HG03469 (cell line): ENCODE measurements around the gene CPA2.
"Not testable (repeated sequence)": the region's sequence is repeated elsewhere in the genome, so short reads cannot be mapped to it uniquely, and the experiment has no call there.

Experiments used
- ATAC-seq: cut with Tn5 transposase; IDR thresholded peaks from one replicate; pipeline ENCODE4 v1.9.1; 2021; ENCODE audit warnings: mild to moderate bottlenecking, moderate library complexity, moderate number of reproducible peaks; ENCODE audit not compliant: unreplicated experiment

CPA2 gene

DNA sequence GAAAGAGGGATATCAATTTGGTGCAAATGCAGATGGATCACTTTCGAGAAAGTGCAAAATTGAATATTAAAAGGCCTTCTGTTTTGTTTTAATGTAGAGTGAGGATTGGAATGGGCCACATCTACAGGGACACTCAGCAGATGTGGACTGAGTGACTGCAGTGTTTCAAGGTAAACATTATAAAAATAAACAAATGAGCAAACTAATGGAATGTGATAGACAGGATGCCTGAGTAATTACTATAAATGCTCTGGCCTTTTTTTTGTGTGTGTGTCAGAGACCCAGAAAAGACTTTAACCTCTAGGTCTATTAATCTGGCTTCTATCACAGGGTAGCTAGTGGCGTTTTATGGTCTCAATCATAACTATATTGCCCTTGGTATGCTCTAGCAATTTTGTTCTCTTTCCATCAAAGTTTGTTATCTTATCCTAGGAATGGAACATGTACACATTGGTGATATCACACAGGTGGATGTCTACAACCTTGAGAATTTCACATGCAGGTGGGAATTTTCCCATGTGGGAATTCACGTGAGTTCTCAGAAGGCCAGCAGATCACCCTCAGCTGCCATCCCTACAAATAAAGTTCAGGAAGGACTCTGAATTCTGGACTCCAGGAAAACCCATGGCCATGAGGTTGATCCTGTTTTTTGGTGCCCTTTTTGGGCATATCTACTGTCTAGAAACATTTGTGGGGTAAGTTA is at the start of gene CPA2:
Gene CPA2, plus strand, starts transcription at position 606 of the 703 bp plus-strand sequence. Its CDS starts 19 bp downstream, at position 625.
- no peak for ATAC-seq

DNA sequence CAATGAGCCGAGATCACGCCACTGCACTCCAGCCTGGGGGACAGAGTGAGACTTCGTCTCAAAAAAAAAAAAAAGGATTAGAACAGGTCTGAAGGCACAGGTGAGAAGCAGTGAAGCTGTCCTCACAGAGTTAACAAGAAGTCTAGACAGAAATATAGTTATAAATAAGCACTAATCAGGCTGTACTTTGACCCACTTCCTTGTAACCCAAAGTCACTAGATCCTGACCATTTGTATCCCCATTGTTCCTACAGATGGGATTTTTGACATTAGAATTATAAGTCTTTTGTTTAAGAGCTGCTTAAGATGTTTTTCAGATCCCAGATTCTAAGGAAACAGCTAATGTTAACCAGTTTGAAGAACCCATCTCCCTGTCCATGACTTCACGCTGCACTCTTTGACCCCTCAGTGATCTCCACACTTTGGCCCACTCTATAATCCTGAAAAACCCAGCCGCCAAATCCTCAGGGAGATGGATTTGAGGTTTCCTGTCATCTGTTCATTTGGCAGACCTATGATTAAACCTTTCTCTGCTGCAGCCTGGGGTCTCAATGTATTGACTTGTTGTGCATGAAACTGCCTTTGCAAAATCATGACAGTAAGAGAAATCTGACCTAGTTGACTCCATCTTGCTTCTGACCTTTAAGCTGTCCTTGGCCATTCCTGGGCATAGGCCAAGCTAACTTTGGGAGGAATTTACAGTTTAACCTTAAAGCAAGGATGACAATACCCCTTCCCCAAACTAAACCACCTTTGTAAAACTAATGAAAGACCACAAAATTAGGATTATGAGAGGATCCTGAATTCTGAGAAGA is 47.6 kb upstream of the CPA2 start:
- no peak for ATAC-seq

DNA sequence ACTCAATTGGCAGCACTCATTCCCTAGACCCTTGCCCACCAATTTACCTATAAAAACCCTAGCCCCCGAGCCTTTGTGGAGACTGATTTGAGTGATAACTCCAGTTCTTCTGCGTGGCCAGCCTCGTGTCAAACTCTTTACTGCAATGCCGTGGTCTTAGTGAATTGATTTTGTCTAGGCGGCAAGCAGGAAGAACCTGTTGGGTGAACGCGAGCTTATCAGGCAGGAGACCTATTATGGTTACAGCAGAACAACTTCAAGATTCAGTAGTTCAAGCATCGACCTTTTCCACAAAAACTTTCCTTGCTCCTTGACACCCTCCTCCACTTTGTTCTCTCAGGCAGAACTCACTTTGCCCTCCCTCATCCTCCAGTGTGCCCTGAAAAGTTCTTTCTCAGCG is 46.8 kb upstream of the CPA2 start:
- ATAC-seq: no peak

DNA sequence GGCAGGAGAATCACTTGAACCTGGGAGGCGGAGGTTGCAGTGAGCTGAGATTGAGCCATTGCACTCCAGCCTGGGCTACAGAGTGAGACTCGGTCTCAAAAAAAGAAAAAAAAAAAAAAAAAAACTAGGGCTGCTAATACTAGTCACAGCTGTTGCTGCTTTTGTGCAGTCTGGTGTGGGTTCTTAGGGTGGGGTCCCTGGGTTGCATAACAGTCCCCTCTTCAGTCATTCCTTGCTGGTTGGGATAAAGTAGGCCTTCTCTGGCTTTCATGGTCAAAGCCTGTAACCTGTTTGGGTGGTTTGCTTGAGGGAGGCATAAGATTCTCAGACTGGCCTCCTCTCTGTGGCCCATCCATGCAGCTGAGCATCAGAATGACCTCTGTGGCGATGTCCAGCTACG is 44.9 kb upstream of the CPA2 start:
- ATAC-seq: no peak

DNA sequence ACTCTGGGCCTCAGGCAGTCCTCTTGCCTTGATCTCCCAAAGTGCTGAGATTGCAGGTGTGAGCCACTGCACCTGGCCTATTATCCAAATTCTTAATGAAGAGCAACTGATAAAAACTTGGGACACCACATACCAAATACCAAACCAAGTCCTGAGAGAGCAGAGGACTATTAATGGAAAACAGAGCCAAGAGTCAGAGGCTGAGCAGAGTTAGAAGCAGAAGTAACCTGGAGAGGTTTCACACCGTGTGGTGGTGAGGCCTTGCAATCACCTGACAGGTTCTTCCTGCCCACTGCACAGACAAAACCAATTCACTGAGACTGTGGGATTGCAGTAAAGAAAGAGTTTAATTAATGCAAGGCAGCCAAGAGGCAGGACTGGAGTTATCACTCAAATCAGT is 43.0 kb upstream of the CPA2 start:
- ATAC-seq: no peak

DNA sequence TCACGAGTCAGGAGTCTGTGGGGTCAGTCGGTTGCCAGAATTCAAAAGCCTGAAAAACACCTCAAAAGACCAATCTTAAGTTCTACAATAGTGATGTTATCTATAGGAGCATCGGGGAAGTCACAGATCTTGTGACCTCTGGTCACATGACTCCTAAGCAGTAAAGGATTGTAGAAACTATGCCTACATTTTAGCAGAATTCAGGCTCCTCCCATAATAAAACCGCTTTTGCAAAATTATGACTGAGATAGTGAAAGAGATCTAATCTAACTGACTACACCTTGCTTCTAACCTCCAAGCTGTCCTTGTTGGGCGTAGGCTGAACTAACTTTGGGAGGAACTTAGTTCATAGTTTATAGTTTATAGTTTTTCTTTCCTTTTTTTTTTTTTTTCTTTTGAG is 42.5 kb upstream of the CPA2 start:
- no peak for ATAC-seq

DNA sequence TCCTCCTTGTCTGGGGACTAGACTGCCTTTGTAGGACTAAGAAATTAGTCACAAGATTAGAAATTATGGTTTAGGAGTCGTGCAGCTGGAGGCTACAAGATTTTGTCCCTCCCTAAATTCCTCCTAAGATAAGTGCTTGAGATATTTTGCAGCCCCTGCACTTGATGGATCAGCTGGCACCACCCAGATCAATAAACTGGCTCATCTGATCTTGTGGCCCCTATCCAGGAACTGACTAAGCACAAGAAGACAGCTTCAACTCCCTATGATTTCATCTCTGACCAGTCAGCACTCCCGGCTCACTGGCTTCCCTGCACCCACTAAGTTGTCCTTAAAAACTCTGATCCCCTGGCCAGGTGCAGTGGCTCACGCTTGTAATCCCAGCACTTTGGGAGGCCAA is 41.7 kb upstream of the CPA2 start:
- not testable (repeated sequence) for ATAC-seq

DNA sequence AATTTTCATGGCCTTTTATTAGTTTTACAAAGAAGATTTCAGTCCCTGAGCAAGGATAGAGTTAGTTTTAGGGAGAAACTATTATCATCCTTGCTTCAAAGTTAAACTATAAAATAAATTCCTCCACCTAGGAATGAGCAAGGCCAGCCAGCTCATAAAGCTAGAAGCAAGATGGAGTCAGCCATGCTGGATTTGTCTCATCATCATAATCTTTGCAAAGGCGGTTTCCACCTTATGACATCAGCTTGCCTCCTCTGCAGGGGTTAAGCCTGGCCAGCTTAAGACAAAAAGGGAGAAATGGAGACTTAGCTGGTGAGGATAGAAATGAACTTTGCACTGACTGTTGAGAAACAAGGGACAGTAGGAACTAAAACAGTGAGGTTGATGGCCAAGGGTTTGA is 40.3 kb upstream of the CPA2 start:
- ATAC-seq: no peak

DNA sequence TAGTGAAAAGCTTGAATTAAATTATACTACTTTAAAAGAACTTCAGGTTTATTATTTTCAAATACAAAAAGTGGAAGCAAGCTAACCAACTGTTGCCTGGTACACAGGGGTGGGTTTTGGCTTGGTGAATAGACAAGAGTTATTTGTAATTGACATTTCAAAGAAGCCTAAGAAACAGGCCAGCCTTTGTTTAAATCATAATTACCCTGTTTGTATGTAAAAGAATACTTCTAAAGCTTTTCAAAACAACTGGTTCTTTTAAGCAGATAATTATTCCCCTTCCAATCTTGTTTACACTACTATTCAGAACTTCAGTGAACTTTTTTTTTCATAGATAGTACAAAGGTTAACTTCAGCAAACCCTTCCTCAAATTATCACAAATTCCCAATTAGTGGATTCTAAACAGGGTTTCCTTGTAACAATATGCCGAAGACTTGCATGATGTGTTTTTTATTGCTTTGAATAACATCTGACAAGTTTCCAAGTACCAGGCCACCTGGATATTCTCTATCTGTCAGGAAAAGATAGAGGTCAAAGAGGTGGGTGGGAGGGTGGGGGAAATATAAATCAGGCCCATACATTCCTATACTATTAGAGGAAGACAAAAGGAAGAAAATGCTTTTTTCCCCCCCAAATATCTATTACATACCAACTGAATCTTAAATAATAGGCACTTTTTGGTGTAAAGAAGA is 38.6 kb upstream of the CPA2 start:
- ATAC-seq: no peak

DNA sequence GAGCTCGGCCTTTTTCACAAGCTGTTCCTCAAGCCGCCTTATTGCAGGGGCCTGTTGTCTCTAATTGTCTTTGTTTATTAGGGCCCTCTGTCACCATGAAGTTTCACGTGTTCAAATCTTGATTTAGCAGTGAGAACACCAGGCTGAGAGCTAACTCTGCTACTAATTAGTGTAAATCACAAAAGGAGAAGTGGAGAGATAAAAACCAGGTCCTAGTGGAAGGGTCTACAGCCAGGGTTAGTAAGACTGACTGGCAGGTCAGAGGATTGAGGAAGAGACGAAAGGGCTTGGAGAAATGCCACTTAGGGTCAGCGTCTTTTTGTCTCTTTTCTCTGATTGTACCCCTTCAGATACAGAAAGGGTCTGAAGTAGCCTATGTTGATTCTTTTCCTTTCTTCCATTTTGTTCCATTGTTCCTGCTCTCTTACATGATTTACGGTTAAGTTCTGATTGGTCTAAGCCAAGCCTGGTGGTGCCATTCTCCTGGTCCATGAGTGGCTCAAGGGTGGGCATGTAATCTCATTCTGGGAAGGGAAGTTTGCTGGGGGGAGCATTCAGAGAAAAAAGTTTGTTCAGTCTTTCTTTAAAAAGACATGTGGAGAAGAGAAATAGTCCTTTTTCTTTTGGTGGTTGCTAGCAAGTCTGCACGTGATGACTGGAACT is 37.7 kb upstream of the CPA2 start:
- ATAC-seq: no peak

DNA sequence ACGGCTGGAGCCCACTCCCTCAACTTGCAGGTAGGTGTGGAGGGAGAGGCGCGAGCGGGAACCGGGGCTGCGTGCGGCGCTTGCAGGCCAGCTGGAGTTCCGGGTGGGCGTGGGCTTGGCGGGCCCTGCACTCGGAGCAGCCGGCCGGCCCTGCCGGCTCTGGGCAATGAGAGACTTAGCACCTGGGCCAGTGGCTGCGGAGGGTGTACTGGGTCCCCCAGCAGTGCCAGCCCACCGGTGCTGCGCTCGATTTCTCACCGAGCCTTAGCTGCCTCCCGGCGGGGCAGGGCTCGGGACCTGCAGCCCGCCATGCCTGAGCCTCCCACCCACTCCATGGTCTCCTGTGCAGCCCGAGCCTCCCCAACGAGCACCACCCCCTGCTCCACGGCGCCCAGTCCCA is 36.7 kb upstream of the CPA2 start:
- ATAC-seq: not testable (repeated sequence)

DNA sequence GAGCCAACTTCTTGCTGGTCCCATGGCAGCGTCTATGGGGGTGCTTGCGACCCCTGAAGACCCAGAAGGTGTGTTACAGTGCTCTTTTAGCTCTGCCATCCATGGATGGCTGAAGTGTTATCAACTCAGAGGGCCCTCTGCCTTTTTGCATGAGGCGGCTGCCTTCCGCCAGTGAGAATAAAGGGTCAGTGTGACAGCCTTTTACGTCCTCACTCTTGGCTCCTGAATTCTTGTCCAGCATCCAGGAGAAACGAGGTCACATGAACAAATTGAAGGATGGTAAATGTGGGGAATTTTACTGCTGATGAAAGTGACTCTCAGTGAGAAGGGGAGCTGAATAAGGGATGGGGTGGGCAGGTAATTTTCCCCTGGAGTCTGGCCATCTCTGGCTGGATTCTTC is 34.9 kb upstream of the CPA2 start:
- ATAC-seq: no peak

DNA sequence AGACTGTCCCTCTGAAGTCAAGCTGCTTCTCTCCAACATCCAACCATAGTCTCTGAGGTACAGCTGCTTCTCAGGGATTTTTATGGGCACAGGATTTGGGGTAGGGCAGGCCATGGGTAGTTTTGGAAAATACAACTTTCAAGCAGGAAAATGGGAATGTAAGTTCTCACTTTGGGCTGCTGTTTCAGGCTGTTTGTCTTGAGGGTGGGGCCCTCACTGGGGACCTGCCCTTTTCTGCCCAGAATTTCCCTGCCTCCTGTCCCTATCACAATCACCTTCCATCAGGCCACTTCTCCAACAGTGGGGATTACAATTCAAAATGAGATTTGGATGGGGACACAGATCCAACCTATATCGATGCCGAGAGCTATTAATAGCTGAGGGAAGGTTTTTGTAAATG is 34.5 kb upstream of the CPA2 start:
- no peak for ATAC-seq

DNA sequence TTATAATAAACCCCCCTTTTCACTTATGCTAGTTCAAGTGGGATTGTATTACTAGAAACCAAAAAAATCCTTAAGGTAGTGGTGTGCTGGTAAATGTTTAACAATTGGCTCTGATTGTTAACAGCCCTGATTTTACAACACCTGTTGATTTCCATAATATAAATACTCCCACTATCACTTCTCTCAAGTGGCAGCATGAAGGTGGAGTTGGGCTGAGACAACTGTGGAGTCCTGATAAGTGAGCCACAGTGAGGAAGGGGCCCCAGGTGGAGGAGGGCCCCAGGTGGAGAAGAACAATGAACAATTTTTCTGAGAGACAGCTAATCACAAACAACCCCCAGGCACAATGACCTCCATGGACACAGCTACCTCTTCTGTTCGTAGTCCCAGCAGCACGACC is 32.6 kb upstream of the CPA2 start:
- ATAC-seq: no peak

DNA sequence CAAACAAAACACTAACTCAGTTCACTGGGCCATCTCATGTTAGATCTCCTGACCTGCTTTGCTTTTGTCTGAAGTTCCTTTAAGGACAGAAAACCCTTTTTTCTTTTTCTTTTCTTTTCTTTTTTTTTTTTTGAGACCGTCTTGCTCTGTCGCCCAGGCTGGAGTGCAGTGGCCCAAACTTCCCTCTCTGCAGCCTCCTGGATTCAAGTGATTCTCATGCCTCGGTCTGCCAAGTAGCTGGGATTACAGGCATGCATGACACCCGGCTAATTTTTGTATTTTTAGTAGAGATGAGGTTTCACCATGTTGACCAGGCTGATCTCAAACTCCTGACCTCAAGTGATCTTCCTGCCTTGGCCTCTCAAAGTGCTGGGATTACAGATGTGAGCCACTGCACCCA is 30.3 kb upstream of the CPA2 start:
- not testable (repeated sequence) for ATAC-seq

DNA sequence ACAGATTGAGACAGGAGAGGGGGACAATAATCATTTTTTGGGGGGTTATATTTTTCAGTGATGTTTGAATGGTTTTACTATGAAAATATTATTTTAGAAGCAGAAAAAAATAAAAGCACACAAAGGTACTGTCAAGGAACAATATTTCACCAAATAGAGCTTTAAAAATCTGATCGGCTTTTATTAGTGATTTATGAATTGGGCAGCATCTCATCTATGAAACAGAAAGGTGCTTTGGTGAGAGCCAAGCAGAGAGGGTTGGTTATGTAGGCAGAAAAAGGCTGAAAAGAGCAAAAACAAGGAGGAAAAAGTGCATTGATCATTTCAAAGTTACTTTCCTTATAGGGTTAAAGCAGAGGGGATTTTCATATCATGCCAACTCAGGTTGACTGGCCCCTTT is 26.4 kb upstream of the CPA2 start:
- no peak for ATAC-seq

DNA sequence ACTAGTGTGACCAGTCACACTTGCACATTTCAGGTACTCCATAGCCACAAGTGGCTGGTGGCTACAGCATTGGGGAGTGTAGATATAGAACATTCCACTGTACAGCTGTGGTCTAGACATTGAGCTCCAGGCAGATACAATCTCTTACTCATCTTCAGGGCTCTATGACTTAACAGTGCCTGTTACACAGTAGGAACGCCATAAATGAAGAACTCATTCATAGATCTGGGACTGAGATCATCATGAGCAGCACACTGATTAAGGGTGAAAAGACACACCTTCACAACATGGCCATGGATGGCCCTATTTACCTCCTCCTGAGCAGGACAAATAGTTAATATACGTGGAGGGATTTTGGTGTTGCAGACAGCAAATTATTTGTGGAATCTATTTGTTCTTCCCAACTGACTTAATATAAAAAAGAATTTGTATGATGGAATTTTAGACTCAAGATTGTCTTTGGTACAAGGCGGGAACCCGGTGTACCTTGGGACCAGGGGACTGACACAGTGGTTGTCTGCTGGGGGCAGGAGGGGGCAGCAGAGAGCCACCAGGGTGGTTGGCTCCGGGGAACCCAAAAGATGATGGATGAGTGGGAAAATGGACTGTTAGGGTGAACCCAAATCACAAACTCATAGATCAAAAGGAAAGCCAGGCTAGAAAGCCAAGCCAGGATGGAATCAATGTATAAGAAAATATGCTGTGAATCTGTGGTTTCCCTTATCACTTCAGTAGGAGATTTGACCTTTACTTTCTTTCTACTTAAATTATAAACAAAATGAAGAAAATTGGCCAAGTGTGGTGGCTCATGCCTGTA is 24.3 kb upstream of the CPA2 start:
- ATAC-seq: no peak

DNA sequence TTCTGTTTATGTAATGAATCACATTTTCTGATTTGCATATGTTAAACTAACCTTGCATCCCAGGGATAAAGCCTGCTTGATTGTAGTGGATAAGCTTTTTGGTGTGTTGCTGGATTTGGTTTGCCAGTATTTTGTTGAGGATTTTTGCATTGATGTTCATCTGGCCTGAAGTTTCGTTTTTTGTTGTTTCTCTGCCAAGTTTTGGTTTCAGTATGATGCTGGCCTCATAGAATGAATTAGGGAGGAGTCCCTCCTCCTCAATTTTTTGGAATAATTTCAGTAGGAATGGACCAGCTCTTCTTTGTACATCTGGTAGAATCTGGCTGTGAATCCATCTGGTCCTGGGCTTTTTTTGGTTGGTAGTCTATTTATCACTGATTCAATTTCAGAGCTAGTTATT is 23.2 kb upstream of the CPA2 start:
- ATAC-seq: not testable (repeated sequence)

DNA sequence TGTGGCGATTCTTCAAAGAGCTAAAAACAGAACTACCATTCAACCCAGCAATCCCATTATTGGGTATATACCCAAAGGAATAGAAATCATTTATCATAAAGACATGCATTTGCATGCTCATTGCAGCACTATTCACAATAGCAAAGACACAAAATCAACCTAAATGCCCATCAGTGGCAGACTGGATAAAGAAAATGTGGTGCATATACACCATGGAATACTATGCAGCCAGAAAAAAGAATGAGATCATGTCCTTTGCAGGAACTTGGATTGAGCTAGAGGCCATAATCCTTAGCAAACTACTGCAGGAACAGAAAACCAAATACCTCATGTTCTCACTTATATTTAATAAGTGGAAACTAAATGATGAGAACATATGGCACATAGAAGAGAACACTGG is 20.2 kb upstream of the CPA2 start:
- not testable (repeated sequence) for ATAC-seq

DNA sequence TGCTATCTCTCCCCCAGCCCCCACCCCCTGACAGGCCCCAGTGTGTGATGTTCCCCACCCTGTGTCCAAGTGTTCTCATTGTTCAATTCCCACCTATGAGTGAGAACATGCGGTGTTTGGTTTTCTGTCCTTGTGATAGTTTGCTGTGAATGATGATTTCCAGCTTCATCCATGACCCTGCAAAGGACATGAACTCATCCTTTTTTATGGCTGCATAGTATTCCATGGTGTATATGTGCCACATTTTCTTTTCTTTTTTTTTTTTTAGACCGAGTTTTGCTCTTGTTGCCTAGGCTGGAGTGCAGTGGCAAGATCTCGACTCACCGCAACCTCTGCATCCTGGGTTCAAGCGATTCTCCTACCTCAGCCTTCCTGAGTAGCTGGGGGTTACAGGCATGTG is 17.8 kb upstream of the CPA2 start:
- ATAC-seq: not testable (repeated sequence)
